NCI-H82 (cell line): ENCODE data around the gene TCF12.
"Not testable (repeated sequence)": the region's sequence is repeated elsewhere in the genome, so short reads cannot be mapped to it uniquely, and the experiment has no call there.

Experiments
- DNase-seq: peaks from one replicate; lab custom pipeline; 2025; lab: John Stamatoyannopoulos, UW

The TCF12 gene

DNA sequence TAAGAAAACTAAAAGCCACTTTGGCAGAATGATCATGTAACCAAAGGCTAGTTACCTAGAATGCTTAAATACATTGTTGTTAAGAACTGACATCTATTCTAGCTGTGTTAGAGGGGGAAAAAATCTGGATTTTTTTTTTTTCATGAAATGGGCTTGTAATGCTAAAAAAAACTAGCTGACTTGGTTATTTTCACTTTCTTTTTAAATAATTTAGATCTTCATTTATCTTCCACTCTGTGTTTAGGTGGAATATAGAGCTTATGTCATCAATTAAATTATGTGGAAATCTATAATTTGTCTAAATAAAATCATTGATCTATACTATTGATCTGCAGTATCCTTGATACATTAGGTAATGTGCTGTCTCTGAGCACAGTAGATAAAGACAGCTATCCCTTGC lies 217.4 kb downstream of the TCF12 start:
- DNase-seq: no peak

DNA sequence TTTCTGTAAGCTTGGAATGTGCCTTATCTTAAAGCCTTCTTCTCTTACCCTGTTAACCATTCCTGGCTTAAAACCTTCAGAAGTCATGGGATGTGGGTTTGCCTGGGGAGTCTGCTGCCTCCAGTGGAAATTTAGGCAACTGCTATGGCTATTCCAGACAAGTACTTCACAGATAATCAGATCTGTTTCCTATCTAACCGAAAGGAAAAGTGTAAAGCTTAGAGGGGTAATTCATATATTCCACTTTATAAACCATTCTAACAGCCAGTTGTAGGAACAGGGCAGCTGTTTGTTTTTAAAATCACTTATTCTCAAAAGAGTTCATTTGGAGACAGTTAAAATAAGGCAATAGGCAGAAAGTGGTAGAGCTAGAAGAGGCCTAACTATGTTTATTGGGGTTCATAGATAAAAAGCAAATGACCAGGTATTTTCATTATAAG lies 219.9 kb downstream of the TCF12 start:
- DNase-seq: peak; percentile 83

DNA sequence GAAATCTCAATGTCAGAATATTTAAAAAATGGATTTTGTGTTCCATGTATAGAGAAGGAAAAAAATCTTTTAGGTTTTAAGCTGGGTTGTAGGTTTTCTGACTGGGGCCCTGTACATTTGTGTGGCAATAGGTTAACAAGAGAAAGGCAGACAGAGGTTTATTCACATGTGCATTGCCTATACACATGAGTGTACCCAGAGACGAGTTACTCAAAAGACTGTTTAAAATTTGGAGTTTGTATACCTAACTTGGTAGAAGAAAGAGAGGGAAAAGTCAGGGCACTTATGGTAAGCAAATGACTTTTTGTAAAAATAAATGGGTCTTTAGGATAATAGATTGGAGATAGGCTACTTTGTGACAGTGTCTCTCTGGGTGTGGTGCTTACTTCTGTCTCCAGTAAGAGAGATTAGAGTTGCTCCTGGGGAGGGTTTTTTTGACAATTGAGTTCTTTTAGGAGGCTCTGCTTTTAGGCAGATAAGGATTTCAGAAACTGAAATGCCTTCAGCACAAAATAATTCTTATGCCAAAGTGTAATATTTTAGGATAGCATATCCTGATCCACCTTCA lies 225.2 kb downstream of the TCF12 start:
- DNase-seq: no peak

DNA sequence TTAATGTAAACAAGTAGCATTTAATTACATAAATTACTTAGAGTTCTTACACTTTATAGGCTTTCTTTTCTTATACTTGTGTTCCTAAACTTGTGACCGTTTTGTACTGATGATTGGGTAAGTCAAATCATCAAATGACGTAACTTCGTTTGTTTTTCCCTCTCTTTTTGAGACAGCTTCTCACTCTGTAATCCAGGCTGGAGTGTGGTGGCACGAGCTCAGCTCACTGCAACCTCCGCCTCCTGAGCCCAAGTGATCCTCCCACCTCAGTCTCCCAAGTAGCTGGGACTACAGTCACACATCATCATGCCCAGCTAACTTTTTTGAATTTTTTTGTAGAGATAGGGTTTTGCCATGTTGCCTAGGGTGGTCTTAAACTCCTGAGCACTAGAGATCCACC lies 226.0 kb downstream of the TCF12 start:
- DNase-seq: no peak

DNA sequence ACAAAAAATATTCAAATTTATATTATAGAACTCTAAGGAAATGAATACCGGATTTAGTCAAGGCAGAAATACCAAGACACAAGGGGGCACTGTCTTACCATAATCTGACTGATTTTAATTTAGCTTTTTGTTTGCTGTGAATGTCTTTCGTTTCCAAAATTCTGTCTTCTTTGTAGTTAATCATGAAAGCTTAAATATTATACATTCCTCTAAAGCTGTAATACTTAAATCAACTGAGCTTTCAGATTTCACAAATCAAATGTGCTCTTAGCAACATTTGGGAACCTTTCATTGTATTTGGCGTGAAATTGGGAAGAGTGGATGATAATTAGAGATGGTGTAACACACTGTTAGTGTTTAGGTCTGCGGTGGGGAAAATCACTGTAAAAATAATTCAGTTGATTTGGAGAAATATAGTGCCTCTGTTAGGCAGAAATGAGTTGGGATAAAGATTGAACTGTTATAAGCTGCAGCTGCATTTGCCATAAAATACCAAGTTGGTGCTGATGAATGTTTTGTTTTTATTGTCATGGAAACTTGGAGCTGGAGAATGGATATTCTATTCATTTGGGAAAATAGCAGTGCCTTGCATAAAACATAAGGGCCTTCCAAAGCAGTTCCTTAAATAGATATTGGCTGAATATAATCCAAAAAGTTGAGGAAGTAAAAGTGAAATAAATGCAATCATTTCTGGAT lies 228.2 kb downstream of the TCF12 start:
- DNase-seq: peak; percentile 56

DNA sequence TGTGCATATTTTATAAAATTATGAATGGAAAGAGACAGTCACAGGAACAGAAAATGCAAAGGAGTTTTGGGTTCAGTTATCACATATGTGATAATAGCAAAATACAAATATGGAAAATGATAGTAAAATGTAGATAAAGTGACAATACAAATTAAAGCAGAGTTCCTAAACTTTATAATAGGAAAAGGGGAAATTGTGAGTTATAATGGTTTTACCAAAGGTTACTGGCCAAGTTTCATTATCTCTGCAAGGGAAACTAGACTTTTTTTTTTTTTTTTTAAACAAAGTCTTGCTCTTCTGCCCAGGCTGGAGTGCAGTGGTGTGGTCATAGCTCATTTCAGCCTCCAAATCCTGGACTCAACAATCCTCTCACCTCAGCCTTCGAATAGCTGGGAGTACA lies 229.2 kb downstream of the TCF12 start:
- no peak for DNase-seq

DNA sequence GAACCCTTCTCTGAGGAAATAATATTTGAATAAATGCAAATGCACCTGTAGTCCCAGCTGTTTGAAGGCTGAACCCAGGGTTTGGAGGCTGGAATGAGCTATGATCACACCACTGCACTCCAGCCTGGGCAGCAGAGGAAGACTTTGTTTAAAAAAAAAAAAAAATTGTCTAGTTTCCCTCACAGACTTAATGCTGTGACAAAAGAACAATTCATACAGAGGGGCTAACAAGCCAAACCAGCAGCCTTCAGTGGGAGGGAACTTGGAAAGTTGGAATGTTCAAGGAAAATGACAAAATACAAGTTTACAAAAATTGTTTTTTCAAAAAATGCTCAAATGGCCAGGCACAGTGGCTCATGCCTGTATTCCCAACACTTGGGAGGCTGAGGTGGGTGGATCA lies 229.8 kb downstream of the TCF12 start:
- DNase-seq: no peak

DNA sequence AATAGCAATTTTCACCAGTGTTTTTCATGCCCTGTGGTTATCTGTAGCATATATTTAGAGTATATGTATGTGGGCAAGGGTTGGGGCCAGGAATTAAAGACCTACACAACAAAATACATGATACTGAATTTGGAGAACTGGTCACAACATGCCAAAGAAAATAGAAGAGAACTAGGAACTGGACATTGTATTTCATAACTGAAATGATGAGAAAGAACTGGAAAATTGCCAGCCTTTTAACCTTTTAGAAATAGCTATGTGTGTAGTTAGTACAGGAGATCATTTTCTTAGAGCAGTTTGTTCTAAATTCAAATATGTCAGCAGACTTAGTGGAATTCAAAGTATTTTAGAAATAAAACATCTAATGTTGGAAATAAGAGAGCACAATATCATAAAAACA lies 230.8 kb downstream of the TCF12 start:
- no peak for DNase-seq

DNA sequence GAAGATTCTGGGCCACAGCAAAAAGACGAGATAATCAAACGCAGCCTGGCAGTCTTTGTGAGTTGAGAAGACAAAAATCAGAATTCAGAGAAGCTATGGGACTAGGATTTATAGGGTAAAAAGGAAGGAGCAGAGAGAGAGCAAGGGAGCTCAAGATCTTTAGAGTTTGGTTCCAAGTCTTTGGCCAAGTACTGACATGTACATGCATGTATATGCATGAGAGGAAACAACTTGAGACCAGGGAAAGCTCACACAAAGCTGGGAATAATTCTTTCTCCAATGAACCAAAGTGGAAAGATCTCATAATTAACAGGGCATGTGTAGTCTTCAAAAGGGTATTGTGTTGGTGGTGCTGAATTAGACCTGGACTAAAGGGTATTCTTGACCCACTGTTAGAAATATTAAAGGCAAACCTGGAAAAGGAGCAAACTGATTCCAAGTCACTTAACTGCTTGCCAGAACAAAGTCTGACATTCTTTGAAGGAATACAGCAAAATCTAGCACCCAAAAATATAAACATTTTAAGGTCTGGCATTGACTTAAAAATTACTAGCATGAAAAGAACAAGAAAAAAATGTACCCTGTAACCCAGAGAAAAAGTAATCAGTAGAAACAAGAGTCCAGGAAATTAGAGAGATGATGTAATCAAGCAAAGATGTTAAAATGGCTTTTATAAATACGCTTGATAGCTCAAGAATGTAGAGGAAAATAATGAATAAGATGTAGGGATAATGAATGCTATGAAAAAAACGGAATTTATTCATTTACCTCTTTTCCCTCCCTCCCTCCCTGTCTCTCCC lies 231.8 kb downstream of the TCF12 start:
- DNase-seq: no peak

DNA sequence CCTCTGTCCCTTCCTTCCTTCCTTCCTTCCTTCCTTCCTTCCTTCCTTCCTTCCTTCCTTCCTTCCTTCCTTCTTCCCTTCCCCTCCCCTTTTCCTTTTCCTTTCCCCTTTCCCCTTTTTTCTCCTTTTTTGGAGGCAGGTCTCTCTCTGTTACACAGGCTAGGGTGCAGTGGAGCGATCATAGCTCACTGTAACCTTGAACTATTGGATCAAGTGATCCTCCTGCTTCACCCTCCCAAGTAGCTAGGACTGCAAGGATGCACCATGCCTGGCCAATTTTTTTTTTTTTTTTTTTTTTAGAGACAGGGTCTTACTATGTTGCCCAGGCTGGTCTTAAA lies 232.4 kb downstream of the TCF12 start:
- DNase-seq: not testable (repeated sequence)

DNA sequence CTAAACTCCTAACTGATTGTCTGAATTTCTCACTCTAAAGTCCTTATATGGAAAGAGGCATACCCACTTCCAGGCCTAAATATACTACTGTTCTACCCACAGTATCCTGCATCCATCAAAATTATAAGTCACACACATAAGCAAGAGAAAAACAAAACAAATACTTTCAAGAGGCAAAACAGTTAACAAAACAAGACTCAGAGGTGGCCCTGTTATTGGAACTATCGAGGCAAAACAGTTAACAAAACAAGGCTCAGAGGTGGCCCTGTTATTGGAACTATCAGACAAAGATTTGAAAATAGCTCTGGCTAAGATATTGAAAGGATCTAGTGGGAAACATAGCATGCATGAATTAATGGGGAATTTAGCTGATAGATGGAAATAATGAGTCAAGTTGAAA lies 233.7 kb downstream of the TCF12 start:
- no peak for DNase-seq

DNA sequence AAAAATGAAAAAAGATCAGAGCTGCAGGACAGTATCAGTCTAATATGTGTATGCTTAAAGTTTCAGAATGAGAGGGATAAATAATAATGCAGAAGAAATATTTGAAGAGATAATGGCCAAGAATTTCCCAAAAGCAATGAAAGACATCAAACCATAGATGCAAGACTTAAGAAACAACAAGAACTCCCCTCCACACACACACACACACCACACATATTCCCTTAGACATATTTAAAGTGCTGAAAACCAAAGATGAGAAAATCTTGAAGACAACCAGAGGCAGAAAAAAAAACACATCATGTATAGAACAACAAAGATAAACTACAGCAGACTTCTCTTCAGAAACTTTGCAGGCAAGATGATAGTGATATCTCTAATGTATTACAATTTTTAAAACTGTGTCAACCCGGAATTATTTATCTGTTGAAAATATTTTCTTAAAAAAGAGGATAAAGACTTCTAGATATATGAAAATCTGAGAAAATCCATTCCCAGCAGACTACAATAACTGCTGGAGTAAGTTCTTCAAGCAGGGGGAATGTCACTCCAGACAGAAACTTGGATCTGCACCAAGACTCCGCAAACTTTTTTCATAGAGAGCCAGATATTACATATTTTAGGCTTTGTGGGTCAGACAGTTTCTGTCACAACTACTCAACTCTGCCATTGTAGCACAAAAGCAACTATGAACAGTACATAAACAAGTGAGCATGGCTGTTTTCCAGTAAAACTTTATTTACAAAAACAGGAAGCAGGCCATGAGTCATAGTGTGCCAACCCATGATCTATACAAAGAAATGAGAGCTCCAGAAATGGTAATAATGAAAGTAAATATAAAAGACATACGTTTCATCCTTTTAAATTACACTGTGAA lies 234.5 kb downstream of the TCF12 start:
- no peak for DNase-seq

DNA sequence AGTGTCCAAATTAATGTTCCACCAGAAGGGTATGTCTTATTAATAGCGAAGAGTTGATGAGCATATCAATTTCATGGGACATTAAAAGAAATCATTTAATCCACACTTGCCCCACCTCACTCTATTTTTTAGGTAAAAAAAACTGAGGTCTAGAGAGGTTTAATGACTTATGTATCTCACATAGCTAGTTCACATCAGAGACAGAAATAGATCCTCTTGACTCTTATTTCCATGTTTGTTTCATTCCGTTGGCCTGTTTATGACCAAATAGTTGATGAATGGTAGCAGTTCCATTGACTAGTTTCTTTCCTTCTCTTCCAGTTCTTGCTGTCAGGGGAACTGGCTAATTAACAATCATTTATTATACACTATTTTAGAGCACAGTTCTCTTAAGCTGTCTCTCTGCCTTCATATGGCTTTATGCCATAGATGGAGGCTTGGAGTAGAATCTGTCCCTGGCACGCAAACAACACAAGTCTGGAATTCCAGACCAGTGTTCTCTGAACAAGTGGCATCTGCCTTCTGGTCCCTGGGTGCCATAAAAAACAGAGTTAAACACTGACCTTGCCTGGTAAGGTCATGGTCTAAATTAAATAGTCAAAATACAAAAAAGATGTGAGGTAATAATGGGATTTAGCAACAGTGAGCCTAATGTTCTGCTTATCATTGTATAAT lies 237.9 kb downstream of the TCF12 start:
- no peak for DNase-seq

DNA sequence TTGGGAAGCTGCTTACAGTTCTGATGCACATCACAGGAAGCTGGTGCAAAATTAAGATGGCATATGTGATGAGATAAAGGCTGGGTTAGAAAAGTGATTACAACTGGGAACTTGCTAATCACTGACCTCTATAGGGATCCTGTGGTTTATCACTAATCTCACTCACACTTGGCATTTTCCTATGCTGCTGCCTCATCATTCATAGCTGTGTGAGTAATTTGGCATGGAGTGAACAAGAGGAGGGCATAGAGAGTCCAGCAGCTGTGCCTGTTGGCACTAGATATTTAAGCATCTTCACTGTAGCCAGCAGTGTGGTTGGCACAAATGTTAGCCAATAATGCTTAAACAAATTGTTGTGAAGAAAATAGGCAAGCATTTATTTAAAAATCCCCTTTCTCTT lies 240.1 kb downstream of the TCF12 start:
- peak; percentile 43 for DNase-seq

DNA sequence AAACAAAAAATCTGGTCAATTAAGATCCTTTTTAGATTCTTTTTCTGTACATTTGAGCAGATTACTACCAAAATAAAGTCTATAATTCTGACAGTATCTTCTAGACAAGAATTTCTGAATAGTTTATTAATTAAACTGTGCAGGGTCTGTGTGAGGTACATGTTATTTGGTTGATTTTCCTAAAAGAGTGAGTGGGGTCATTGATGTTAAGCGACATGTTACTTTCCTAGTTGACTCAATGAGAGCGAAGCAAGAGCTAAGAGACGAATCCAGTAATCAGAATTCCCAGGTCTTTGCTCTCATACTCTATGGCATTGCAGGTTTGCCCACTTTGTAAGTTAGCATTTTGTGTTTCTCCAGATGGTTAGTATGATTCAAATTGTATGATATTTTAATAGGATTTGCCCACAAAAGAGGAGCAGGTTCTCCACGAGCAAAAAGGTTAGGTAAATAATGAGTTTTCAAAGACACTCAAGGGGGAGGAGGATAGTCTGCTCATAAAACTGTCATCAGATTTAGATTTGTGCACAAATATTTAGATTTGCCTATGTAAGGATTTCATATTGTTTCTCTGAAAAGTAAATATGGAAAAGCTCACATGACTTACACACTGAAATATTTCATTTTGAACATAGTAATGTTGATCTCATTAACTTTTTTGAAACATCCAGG lies 240.7 kb downstream of the TCF12 start:
- DNase-seq: peak; percentile 5

DNA sequence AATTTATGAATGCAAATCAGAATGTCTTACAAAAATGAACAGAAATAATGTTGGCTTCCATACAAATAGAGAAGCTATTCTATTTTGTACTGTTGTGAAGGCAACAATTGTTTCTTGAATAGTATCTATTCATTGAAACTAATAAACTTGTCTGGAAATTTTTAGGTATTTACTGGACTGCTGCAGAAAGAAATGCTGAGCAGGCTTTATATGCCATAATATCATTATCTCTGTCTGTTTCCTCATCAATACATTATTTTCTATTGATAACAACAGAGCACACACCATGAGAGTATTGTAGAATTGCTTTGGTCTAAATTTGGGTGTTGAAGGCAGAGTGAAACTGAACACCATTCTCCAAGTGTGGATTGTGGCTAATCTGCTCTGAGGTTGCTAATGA lies 241.3 kb downstream of the TCF12 start:
- no peak for DNase-seq

DNA sequence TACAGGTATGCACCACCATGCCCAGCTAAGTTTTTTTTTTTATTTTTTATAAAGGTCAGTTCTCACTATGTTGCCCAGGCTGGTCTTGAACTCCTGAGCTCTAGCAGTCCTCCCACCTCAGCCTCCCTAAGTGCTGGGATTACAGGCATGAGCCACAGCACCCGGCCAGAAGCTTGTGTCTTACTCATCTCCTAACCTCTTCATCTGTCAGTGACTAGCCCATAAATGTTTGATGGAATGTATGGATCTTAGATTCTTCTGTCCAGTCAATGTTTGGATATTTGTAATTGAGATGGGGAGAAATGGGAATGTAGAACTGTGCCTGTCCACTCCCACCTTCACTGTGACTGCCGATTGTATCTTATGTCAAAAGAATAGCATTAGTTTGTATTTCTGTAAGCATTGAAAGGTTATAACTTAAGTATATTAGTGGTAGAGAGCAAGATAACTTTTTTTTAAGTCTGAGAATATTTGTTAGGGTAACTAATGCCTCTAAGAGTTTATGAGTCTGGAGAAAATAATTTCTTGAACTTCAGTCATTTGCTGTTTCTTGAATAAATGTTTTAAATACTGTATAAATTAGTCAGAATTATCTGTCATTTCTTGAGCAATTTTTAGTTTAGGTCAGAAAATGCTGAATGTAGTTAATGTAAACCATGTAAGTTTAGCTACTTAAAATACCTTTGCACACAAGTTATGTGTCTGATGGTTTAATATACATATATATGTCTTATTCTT lies 242.5 kb downstream of the TCF12 start:
- DNase-seq: no peak

DNA sequence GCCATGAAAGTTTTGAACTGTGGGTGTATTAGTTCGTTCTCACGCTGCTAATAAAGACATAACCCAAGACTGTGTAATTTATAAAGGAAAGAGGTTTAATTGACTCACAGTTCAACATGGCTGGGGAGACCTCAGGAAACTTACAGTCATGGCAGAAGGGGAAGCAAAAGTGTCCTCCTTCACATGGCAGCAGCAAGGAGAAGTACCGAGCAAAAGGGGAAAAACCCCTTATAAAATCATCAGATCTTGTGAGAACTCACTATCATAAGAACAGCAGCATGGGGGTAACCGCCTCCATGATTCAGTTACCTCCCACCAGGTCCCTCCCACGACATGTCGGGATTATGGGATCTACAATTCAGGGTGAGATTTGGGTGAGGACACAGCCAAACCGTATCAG lies 245.8 kb downstream of the TCF12 start:
- DNase-seq: not testable (repeated sequence)

DNA sequence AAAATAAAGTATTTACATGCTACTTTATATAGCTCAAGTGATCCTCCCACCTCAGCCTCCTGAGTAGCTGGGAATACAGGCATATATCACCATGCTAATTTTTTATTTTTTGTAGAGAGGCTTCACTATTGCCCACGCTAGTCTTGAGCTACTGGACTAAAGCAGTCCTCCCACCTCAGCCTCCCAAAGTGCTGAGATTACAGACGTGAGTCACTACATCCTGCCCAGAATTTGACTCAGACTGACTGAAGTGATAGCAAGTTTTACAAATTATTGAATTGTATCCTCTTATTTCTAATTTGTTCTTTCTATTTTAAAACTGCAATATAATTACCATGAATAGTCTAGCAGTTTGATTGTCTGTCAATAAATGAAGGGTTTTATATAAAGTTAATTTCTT lies 247.5 kb downstream of the TCF12 start:
- DNase-seq: no peak

DNA sequence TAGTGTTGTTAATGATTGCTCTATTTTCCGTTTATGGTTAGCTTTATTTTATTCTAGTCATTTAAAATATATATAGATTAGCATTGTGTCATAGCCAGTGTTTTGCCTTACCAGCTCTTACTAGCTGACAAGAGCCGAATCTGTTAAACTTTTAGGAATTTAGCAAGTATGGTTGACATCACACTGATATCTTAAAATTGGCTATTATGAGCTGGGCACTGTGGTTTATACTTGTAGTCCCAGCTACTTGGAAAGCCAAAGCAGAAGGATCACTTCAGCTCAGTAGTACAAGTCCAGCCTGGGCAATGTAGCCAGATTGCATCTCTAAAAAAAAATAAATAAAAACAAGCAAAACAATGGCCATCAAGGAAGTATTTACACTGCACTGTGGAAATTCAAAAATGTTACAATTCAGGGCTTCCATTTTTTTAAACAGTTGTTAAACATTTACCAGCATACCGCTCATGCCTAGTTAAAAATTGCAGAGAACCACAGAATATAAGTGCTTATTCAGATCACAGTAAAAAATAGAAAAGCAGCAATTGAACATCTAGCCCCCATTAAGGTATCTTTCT lies 249.5 kb downstream of the TCF12 start:
- no peak for DNase-seq
